GM12865 (cell line): ENCODE results near the gene C19orf67.

ENCODE experiments used
- DNase-seq: peaks from one replicate; pipeline ENCODE4 v3.0.0; 2010; ENCODE audit warnings: low read depth
- H3K4me3 ChIP-seq: 2 replicates; pipeline ENCODE4 v1.5.1; 2011; ENCODE audit warnings: mild to moderate bottlenecking, low read depth, low read length, control low read depth
- TF ChIP-seq, protein P1 (sequence below): IDR thresholded peaks from 2 replicates; pipeline ENCODE4 v1.5.1; 2011; ENCODE audit warnings: low read length, control low read depth, low read depth, inconsistent platforms; ENCODE audit not compliant: insufficient read depth; ENCODE audit errors: missing control alignments

C19orf67 gene

GRCh38 chr19:14086098-14086497 lies 515 bp upstream of the C19orf67 start:
- TF ChIP-seq, protein P1, sequence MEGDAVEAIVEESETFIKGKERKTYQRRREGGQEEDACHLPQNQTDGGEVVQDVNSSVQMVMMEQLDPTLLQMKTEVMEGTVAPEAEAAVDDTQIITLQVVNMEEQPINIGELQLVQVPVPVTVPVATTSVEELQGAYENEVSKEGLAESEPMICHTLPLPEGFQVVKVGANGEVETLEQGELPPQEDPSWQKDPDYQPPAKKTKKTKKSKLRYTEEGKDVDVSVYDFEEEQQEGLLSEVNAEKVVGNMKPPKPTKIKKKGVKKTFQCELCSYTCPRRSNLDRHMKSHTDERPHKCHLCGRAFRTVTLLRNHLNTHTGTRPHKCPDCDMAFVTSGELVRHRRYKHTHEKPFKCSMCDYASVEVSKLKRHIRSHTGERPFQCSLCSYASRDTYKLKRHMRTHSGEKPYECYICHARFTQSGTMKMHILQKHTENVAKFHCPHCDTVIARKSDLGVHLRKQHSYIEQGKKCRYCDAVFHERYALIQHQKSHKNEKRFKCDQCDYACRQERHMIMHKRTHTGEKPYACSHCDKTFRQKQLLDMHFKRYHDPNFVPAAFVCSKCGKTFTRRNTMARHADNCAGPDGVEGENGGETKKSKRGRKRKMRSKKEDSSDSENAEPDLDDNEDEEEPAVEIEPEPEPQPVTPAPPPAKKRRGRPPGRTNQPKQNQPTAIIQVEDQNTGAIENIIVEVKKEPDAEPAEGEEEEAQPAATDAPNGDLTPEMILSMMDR: no peak
- DNase-seq: no peak
- no peak overlapping the region for H3K4me3 ChIP-seq

GRCh38 chr19:14082675-14082960 lies 3.0 kb downstream of the C19orf67 start:
- TF ChIP-seq, protein P1: no peak
- H3K4me3 ChIP-seq: peak overlapping the region; percentile 80
- no peak for DNase-seq

GRCh38 chr19:14081797-14082674 lies 3.5 kb downstream of the C19orf67 start:
- TF ChIP-seq, protein P1: no peak
- DNase-seq: peak; percentile 64
- peak overlapping the region; percentile 80 for H3K4me3 ChIP-seq

GRCh38 chr19:14080887-14081796 lies 4.4 kb downstream of the C19orf67 start:
- DNase-seq: peak; percentile 99
- H3K4me3 ChIP-seq: peak overlapping the region; percentile 83
- TF ChIP-seq, protein P1: no peak

- H3K4me3 ChIP-seq: no peak overlapping the region
- TF ChIP-seq, protein P1: no peak
- DNase-seq: no peak
Measured at GRCh38 chr19:14078411-14078810, 7.2 kb downstream of the C19orf67 start.

GRCh38 chr19:14073925-14074838 lies 11.4 kb downstream of the C19orf67 start:
- peak overlapping the region; percentile 38 for H3K4me3 ChIP-seq
- no peak for DNase-seq
- TF ChIP-seq, protein P1: no peak
